GM21717 (cell line): ENCODE data around the gene SPATA21.

Experiments used
- ATAC-seq: cut with Tn5 transposase; IDR thresholded peaks from one replicate; pipeline ENCODE4 v1.9.1; 2021; ENCODE audit warnings: mild to moderate bottlenecking, moderate library complexity; ENCODE audit not compliant: unreplicated experiment

SPATA21 gene

GRCh38 chr1:16351994-16352841 lies 85.0 kb downstream of the SPATA21 start, which contains the start of gene FBXO42:
Gene FBXO42, minus strand, starts transcription at chr1:16352480. Its CDS starts 37,062 bp downstream, at chr1:16315418.
- peak; percentile 80 for ATAC-seq

DNA sequence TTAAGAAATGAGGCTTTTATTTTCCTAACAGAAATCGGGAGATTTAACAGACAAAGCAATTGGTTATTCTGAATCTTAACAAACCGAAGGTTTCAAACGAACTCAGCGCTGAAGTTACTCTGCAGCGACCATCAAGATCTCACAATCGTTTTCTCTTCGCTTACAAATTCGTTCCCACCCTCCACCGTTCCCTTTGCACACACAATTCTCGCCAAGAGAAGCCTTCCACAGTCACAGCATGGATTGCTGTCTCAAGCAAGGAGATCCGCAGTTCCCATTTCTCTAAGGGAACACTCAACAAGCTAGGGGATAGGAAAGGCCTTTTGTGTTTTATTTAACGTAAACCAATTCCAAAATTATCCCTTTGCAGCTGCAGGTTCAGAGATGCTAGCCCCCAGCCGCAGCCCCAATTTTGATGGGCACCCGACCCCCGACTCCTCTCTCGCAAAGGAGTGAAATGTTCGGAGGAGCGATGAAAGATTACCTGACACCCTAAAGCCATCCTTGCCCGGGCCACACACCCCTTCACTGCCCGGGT lies 85.7 kb downstream of the SPATA21 start:
- ATAC-seq, result no peak

DNA sequence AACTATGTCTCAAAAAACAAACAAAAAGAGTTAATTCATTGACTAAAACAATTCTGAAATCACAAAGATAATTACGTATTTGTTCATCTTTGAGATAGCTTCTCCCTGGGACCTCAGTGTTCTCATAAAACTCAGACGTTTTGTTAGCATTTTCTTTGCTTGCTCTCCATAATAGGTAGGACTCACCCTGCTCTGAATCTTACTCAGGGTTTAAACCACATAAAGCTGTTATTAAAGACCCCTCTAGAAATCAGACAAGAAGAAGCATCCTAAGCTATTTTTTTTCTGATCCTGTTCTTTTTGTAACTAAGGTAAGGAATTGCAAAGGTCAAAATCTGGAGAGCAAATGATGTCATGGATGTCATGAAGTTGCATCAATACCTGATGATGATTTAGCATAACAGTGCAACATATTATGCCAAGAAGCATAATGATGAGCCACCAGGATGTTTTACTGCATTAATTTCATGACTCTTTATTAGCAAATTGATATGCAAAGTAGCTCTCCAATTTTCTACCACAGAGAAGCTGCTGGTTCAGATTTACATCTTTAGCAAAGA lies 87.3 kb downstream of the SPATA21 start:
- no peak for ATAC-seq
